ENCODE data around the gene ANKFY1.

DNA sequence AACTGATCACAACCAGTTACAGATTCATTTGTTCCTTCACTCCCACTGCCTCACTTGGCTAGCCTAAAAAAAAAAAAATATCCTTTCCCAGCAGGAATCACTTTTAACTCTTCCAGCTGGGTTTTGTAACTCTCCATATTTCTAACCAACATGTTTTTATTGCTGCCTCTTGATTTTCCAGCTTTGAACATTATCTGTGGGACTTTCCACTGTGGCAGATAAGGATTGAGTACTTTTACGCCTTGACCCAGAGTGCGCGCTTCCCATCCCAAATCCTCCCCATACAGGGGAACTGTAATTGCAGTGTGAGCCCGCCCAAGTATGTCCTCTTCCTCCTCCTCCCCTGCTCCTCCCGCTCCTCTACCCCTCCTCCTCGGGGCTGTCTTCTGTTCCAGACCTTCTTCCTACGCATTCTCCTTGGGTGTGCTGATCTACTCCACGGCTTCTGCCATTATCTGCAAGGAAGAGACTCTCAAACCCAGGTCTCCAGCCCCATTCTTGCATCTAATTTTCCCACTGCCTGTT is 77.4 kb downstream of the ANKFY1 start:
- TF ChIP-seq, protein P1, sequence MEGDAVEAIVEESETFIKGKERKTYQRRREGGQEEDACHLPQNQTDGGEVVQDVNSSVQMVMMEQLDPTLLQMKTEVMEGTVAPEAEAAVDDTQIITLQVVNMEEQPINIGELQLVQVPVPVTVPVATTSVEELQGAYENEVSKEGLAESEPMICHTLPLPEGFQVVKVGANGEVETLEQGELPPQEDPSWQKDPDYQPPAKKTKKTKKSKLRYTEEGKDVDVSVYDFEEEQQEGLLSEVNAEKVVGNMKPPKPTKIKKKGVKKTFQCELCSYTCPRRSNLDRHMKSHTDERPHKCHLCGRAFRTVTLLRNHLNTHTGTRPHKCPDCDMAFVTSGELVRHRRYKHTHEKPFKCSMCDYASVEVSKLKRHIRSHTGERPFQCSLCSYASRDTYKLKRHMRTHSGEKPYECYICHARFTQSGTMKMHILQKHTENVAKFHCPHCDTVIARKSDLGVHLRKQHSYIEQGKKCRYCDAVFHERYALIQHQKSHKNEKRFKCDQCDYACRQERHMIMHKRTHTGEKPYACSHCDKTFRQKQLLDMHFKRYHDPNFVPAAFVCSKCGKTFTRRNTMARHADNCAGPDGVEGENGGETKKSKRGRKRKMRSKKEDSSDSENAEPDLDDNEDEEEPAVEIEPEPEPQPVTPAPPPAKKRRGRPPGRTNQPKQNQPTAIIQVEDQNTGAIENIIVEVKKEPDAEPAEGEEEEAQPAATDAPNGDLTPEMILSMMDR (IDR thresholded peaks at IDR 0.05; ENCODE audit: low read depth, low read length): no peak
- no peak for TF ChIP-seq POLR2A (IDR thresholded peaks at IDR 0.05; ENCODE audit: extremely low read depth, insufficient read length)
- TF ChIP-seq MYC (IDR thresholded peaks at IDR 0.05; ENCODE audit: low read depth, low read length): no peak

Measured in NB4 (cell line).